HG02938 (cell line): ENCODE measurements around the gene FGF14.

ENCODE experiments used
- ATAC-seq: cut with Tn5 transposase; IDR thresholded peaks from one replicate; pipeline ENCODE4 v1.9.1; 2021; ENCODE audit warnings: mild to moderate bottlenecking, moderate library complexity; ENCODE audit not compliant: unreplicated experiment

Gene FGF14

DNA sequence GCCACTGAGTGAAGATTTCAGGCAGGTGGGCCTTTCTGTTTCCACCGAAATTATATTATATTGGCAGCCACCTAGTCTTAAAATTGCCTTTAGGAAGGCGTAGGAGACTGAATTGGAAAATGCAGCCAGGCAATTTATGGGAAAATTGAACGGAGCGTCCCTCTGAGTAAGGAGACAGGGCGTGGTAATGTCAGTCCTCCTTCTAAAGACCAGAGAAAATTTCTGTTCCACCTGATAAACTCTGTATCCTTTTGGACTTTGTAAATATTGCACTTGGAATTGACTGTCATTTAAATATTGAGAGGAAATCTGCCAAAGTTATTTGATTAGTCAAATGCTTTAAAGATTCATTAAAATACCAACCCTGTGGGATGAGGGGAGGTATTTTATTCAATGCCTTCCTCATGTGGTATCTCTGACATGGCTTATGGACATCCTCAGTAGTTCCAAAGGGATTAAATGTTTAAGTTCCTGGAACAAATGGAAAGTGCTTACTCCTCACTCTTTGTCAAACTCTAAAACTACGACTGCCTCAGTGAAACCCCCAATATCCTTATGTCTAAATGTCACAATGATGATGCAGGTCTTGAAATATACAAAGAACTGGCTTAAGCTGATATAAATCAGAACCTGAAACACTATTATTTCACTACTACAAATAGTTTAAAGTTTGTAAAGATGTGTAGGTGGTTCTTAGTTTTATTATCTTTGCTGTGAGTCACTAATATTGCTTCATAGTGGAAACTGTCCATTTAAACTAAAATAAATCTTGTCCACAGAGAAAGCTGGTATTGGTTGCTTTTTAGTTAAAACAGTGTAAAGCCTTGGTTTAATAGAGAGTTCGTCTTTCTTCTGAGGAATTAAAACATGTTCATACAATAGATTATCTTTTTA, 203.2 kb downstream of the FGF14 start:
- ATAC-seq, result no peak

DNA sequence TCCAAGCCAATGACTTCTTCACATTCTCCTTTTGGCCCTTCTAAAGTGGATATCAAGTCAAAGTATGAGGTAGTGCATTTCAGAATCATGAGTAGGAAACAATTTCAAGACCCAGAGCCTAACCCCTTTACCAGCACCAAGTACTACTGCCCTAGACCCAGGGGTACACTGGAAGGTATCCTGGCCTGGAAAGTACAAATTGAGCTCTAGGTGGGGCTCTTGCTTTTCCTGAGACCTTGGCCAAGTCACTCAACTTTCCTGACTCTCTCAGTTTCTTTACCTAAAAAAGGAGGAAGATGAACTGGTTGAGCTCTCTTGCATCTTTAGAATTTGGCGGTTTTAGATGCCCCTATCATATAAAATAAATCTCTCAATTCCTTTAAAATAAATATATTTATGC, 204.7 kb downstream of the FGF14 start:
- ATAC-seq, result no peak

DNA sequence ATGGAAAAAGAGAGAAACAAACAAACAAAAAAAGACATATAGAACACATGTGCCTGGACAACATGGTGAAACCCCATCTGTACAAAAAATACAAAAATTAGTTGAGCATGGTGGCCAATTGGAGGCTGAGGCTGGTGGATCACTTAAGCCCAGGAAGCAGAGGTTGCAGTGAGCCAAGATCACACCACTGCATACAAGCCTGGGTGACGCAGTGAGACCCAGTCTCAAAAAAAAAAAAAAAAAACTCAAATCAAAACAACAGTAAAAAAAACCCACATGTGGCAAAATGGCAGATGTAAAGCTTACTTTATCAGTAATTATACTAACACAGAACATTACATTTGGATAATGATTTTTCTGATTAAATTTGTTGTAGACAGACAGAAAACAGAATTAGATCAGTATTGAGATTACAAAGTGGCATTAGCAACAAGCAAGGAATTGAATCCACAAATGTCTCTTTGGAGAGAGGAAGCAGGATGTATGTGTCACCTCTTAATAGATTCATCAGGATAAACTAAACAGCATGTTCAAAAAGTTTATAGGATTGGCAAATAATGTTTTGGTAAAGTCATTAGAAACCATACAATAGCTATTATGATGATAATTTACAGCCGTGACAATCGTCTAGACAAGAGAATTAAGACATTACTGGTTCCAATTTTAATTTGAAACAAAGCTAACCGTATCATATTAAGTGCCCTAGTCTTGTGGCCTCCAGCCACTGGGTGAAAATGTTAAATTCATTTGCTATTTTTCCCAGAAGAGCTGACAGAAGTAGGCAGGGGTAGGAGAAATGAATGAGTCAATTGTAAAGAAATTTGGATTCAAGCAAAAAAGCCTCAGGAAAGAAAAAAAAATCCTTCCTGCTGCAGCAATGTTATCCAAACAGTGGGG, 206.0 kb downstream of the FGF14 start:
- ATAC-seq, result no peak

DNA sequence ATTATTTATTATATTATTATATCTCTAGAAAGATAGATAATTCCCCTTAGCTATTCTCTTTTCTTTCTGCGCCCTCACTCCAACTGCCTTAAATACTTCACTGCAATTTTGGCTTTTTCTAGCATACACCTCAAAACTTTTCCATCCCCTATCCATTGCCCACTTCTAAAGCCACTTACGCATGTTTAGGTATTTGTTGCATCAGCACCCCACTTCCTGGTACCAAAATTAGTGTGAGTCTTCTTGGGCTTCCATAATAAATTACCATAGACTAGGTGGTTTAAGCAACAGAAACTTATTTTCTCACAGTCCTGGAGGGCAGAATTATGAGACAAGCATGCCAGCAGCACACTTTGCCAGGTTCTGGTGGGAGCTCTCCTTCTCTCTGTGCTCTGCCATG, 209.0 kb downstream of the FGF14 start:
- no peak for ATAC-seq

DNA sequence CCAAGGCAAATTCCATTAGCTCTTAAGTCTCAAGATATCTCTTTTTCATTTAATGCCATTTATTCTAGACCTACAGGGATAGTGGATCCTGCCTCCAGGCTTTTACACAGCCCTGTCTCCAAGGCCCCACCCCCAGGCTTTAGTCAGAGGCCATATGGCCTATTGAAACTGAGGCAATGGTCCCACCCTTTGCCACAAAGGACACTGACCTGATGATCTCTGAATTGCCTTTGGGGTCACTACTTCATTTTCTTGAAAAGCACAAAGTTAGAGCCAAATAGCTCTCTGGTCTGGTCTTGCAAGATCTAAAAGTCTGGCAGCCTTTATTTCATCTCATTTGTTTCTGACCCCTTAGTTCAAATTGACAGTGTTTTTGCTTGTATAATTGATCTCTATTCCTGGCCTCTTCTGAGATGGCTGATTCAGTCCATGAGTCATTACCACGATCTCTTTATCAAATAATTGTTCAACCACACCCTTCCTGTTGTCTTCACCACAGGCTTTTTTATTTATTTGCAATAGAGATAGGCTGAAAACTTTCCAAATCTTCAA, 209.8 kb downstream of the FGF14 start:
- no peak for ATAC-seq

- no peak for ATAC-seq
Observed at GRCh38 chr13:102190930-102191329, 210.9 kb downstream of the FGF14 start.

DNA sequence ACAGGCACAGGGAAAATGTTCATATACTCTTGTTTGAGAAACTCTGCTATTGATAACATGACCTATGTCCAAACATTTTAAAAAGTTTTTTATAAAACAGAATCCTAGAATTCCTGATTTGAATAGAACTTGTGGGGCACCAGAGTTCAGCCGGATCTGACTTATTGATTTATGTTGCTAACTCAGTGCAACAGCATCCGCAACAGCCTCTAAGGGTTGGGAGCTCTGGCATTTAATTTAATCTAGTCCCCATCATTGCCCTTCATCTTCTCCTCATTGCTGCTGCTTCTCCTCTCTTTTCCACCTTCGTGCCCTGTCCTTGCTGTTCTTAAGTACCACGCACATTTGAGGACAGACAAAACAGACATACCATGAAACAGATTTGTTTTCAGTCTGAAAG, 214.5 kb downstream of the FGF14 start:
- ATAC-seq, result no peak

GRCh38 chr13:102185375-102185984, 216.4 kb downstream of the FGF14 start:
- ATAC-seq, result no peak

- no peak for ATAC-seq
Observed at GRCh38 chr13:102183509-102184182, 218.2 kb downstream of the FGF14 start.

DNA sequence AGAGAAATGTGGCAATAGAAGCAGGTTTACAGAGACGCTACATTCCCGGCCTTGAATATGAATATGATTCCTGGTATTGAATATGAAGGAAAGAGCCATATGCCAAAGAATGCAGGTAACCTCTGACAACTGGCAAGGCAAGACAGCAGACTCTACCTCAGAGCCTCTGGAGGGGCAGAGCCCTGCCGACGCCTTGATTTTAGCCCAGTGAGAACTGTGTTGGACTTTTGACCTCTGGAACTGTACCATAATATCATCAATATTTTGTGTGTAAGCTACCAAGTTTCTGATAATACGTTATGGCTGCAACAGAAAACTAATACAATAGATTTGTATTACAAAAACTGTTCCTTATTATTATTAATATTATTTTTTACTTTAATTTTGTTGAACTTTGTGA, 219.7 kb downstream of the FGF14 start:
- no peak for ATAC-seq

- no peak for ATAC-seq
Observed at GRCh38 chr13:102177431-102177830, 224.4 kb downstream of the FGF14 start.

DNA sequence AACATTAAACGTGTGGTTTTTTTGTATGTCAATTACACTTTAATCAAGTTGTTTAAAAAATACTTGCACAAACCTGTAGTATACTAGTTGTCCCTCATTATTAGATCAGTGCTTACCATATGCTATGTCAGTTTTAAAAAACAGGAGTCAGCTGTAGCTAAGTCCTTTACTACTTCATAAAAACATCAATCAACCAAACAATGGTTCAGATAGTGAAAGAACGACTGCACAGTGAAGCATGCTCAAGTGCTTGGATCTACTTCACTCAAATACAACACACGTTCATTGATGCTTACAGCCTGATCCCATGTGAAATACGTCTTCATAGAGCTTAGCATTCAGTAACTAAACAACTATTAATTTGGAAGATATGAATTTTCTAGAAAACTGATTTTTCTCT, 225.0 kb downstream of the FGF14 start:
- ATAC-seq, result no peak

GRCh38 chr13:102172406-102172805, 229.4 kb downstream of the FGF14 start:
- ATAC-seq, result no peak

GRCh38 chr13:102170305-102170704, 231.5 kb downstream of the FGF14 start:
- ATAC-seq, result no peak

GRCh38 chr13:102169471-102170015, 232.3 kb downstream of the FGF14 start:
- ATAC-seq, result no peak

DNA sequence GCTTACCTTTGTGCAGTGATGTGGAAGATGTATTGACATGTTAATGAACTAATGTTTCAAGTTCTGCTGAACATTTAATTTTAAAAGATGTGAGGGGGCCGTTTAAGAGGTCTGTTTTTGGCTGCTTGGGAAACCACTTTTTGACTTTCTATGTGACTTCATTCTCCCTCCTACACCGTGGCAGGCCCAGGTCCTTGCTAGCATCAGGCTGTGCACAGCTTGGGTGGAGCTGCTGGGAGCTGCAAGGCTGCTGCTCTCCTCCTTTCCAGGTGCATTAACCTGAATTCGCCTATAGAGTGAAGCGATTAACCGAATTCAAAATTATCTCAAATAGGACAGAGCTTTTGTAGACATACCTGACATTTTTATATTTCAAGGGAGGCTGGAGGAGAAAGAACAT, 249.1 kb downstream of the FGF14 start:
- no peak for ATAC-seq

GRCh38 chr13:102147353-102147752, 254.5 kb downstream of the FGF14 start:
- ATAC-seq, result no peak

DNA sequence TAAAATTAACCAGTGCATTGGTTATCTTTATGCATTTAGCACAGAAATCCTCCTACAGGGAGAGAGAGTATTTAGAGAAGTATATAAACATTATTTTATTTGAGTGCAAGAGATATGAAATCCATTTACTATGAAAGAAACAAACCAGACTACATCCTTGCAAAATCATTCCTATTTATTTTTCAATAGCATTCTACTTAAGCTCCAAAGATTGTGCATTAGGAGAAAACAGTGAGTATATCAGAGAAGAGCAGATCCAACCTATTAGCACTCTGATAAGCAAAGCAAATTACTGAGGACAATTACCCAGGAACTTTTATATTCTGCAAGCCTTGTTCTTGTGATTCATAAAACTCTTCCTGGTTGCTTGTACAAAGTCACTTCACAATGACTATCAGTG, 256.1 kb downstream of the FGF14 start:
- ATAC-seq, result no peak

- no peak for ATAC-seq
Observed at GRCh38 chr13:102142473-102142826, 259.4 kb downstream of the FGF14 start.
